ENCODE results near the gene CCNYL1. TPM values are rescaled to one million over a fixed set of nuclear protein-coding genes. Genes with fewer than 3 reads are reported as not detected.

CCNYL1 gene
- total RNA-seq, 1 donor from 2014 or later: 18.8 TPM

DNA sequence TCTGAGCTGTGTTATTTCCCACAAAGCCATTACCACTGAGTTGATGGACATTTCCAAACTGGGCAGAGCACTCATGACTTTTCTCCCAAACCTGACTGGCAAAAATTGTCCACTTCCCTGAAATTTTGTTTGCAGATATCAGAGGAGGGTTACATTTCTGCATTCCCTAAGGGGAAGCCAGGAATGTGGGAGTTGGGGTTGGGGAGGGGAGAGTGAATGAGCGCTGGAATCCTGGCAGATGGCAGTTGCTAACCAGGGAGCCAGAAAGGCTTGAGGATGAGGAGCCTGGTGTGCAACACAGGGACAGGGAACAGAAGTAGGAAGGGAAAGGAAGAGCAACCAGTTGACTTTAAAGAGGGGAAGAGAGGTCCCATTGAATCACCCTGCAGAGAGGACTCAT is 14.0 kb upstream of the CCNYL1 start:
- TF ChIP-seq, protein P1, sequence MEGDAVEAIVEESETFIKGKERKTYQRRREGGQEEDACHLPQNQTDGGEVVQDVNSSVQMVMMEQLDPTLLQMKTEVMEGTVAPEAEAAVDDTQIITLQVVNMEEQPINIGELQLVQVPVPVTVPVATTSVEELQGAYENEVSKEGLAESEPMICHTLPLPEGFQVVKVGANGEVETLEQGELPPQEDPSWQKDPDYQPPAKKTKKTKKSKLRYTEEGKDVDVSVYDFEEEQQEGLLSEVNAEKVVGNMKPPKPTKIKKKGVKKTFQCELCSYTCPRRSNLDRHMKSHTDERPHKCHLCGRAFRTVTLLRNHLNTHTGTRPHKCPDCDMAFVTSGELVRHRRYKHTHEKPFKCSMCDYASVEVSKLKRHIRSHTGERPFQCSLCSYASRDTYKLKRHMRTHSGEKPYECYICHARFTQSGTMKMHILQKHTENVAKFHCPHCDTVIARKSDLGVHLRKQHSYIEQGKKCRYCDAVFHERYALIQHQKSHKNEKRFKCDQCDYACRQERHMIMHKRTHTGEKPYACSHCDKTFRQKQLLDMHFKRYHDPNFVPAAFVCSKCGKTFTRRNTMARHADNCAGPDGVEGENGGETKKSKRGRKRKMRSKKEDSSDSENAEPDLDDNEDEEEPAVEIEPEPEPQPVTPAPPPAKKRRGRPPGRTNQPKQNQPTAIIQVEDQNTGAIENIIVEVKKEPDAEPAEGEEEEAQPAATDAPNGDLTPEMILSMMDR (IDR thresholded peaks at IDR 0.05; ENCODE audit: unreplicated experiment): no peak
- H3K4me1 Mint-ChIP-seq (ENCODE audit: low read depth): no peaks in the 10 kb centered on the region
- no peak for DNase-seq (ENCODE audit: low spot score, unreplicated experiment)
- H3K27ac Mint-ChIP-seq: no peak overlapping the region
- no peak overlapping the region for H3K4me3 Mint-ChIP-seq (ENCODE audit: low read depth)
- H3K27me3 Mint-ChIP-seq: peaks cover 3% of the 10 kb centered on the region
- no peaks in the 10 kb centered on the region for H3K36me3 Mint-ChIP-seq (ENCODE audit: insufficient read depth)
- H3K9me3 Mint-ChIP-seq (ENCODE audit: low read depth): no peaks in the 10 kb centered on the region

DNA sequence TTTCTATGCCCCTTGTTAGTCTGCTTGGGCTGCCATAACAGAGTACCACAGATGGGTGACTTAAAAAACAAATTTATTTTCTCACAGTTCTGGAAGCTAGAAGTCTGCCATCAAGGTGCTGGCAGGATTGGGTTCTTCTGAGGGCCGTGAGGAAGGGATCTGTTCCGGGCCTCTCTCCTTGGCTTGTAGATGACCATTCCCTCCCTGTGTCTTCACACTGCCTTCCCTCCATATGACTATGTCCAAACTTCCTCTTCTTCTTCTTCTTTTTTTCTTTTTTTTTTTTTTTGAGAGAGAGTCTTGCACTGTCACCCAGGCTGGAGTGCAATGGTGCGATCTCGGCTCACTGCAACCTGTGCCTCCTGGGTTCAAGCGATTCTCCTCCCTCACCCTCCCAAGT is 13.1 kb upstream of the CCNYL1 start:
- no peak overlapping the region for H3K4me3 Mint-ChIP-seq (ENCODE audit: low read depth)
- peaks cover 3% of the 10 kb centered on the region for H3K27me3 Mint-ChIP-seq
- no peaks in the 10 kb centered on the region for H3K36me3 Mint-ChIP-seq (ENCODE audit: insufficient read depth)
- H3K27ac Mint-ChIP-seq: no peak overlapping the region
- no peaks in the 10 kb centered on the region for H3K9me3 Mint-ChIP-seq (ENCODE audit: low read depth)
- TF ChIP-seq, protein P1 (IDR thresholded peaks at IDR 0.05; ENCODE audit: unreplicated experiment): no peak
- DNase-seq (ENCODE audit: low spot score, unreplicated experiment): no peak
- no peaks in the 10 kb centered on the region for H3K4me1 Mint-ChIP-seq (ENCODE audit: low read depth)

DNA sequence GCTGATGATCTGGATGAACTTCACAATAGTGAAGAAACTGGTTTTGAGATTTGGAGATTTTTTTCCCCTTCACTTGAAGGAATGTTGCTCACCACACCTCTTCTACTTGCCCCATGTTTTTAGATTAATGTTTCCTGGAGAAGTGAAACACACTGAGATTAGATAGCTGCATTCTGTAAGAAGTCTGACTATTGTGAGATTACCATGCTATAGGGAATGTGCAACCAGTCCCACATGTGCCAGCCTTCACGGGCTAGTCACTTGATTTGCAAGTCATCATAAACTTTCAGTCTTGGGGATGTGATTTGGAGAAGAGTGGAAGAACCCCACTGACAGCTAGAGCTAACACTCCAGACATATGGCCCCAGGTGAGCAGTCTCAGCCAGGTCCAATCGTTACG is 7.4 kb upstream of the CCNYL1 start:
- Mint-ChIP-seq H3K36me3 (ENCODE audit: insufficient read depth) (no peaks in the 10 kb centered on the region), H3K4me1 (ENCODE audit: low read depth) (peaks cover 4% of the 10 kb centered on the region), H3K9me3 (ENCODE audit: low read depth) (no peaks in the 10 kb centered on the region), H3K27ac (no peak overlapping the region), H3K27me3 (no peaks in the 10 kb centered on the region), H3K4me3 (ENCODE audit: low read depth) (no peak overlapping the region)
- TF ChIP-seq, protein P1 (IDR thresholded peaks at IDR 0.05; ENCODE audit: unreplicated experiment): no peak
- DNase-seq (ENCODE audit: low spot score, unreplicated experiment): no peak

DNA sequence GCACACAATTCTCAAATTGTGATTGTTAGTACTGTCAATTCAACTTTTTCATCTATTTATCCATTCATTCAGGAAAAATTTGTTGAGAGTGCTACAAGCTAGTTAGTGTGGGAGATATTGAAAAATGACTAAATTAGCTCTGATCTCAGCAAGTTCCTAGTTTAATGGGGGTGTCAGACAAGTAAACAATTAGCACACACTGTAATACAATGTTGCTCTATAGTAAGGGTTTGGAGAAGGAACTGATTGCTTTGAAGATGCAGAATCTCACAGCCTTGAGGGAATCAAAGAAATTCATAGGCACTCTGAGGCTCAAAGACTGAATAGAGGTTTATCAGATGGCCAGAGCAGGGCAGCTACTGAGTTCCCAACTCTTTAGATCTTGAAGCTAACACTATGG is 6.8 kb upstream of the CCNYL1 start:
- Mint-ChIP-seq H3K36me3 (ENCODE audit: insufficient read depth) (no peaks in the 10 kb centered on the region), H3K27ac (no peak overlapping the region), H3K27me3 (no peaks in the 10 kb centered on the region), H3K4me1 (ENCODE audit: low read depth) (peaks cover 4% of the 10 kb centered on the region), H3K9me3 (ENCODE audit: low read depth) (no peaks in the 10 kb centered on the region), H3K4me3 (ENCODE audit: low read depth) (no peak overlapping the region)
- DNase-seq (ENCODE audit: low spot score, unreplicated experiment): no peak
- TF ChIP-seq, protein P1 (IDR thresholded peaks at IDR 0.05; ENCODE audit: unreplicated experiment): no peak

DNA sequence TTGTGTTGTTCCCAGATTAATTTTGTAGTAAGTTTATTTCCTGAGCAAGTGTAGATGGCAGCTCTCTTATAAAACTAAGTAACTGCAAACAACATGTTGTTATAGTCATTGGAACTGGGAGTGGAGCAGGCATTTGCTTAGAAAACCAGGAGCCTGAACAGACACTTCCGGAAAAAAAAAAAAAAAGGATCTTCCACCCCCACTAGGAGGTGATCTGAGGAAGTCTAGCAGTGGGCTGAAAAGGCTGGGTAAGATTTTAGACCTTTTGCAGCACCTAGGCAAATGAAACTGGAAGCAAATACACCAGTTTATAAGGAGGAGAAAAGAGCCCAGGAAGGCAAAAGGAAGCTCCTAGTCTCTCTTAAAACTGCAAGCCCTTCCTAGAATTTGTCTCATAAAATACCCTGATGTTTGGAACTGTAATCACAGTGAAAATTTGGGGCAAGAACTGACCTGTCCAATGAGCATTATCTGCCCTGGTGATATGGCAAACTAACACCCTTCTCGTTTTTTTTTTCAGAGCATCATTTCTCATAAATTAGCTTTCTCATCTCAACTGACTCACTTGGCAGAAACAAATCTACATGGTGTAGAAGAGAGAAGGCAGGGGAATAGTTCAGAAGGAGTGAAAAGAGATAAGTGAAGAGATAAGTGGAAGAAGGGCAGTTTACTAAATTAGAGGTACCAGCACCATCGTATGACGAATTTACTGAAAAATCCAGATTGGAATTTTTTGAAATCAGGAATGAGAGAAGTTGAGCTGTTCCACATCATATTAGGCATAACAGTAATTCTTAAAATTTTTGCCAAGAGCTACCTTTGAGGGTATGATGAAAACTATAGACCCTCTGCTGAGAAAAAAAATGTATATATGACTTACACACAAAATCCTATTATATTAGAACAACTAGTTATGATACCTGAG is 4.2 kb upstream of the CCNYL1 start:
- Mint-ChIP-seq H3K9me3 (ENCODE audit: low read depth) (no peaks in the 10 kb centered on the region), H3K4me1 (ENCODE audit: low read depth) (peaks cover 8% of the 10 kb centered on the region), H3K4me3 (ENCODE audit: low read depth) (no peak overlapping the region), H3K36me3 (ENCODE audit: insufficient read depth) (no peaks in the 10 kb centered on the region), H3K27ac (no peak overlapping the region), H3K27me3 (no peaks in the 10 kb centered on the region)
- DNase-seq (ENCODE audit: low spot score, unreplicated experiment): no peak
- TF ChIP-seq, protein P1 (IDR thresholded peaks at IDR 0.05; ENCODE audit: unreplicated experiment): no peak
